Liver (tissue), 9 donors: ENCODE data around the gene IFNAR1. TPM values are rescaled to one million over a fixed set of nuclear protein-coding genes. Genes with fewer than 3 reads are reported as not detected.

ENCODE experiments used
- DNase-seq: peaks from one replicate; pipeline ENCODE4 v3.0.0-alpha.2; 2017; ENCODE audit warnings: low spot score
- H3K27ac ChIP-seq, 2 donors: one replicate each; pipeline ENCODE4 v1.7.0; 2013; ENCODE audit warnings: inconsistent platforms in 2 of 2, low read length in 2 of 2, control low read depth in 1 of 2, low read depth in 1 of 2, mild to moderate bottlenecking in 1 of 2
- H3K27me3 ChIP-seq, 4 donors: one replicate each; pipeline versions ENCODE4 v1.6.1 to v1.7.0; 2013; ENCODE audit warnings: low read length in 3 of 4, inconsistent platforms in 1 of 4, mild to moderate bottlenecking in 1 of 4, moderate library complexity in 1 of 4; ENCODE audit not compliant: control insufficient read depth in 4 of 4, insufficient read depth in 4 of 4
- H3K36me3 ChIP-seq, 4 donors: one replicate each; pipeline versions ENCODE4 v1.6.1 to v1.7.0; 2013; ENCODE audit warnings: low read length in 3 of 4, mild to moderate bottlenecking in 3 of 4, low read depth in 1 of 4, moderate library complexity in 1 of 4; ENCODE audit not compliant: control insufficient read depth in 4 of 4, insufficient read depth in 3 of 4
- H3K4me1 ChIP-seq, 4 donors: one replicate each; pipeline versions ENCODE4 v1.6.1 to v1.7.0; 2013; ENCODE audit warnings: low read length in 3 of 4, mild to moderate bottlenecking in 3 of 4, moderate library complexity in 1 of 4; ENCODE audit not compliant: control insufficient read depth in 4 of 4, insufficient read depth in 4 of 4
- H3K4me3 ChIP-seq, 3 donors: one replicate each; pipeline versions ENCODE4 v1.6.1 to v1.7.0; 2013; ENCODE audit warnings: low read length in 3 of 3, control low read depth in 1 of 3, low read depth in 1 of 3, mild to moderate bottlenecking in 1 of 3
- H3K9ac ChIP-seq, 2 donors: one replicate each; pipeline ENCODE4 v1.7.0; 2013; ENCODE audit warnings: low read length in 2 of 2, mild to moderate bottlenecking in 2 of 2, moderate library complexity in 2 of 2, control low read depth in 1 of 2, low read depth in 1 of 2
- H3K9me3 ChIP-seq, 4 donors: one replicate each; pipeline versions ENCODE4 v1.6.1 to v1.7.0; 2013; ENCODE audit warnings: low read length in 3 of 4; ENCODE audit not compliant: control insufficient read depth in 4 of 4
- ATF3 ChIP-seq: IDR thresholded peaks from 2 replicates; pipeline ENCODE4 v1.6.1; 2016; ENCODE audit warnings: antibody characterized with exemption
- EGR1 ChIP-seq, 2 donors: IDR thresholded peaks; 2 replicates each; pipeline ENCODE4 v1.6.1; 2016 to 2018; ENCODE audit warnings: antibody characterized with exemption in 2 of 2, low read depth in 2 of 2
- FOXA1 ChIP-seq: IDR thresholded peaks from 2 replicates; pipeline ENCODE4 v1.6.1; 2016; ENCODE audit warnings: antibody characterized with exemption
- GABPA ChIP-seq, 2 donors: IDR thresholded peaks in 1 of 2; conservative IDR thresholded peaks in 1 of 2; 2 replicates each; pipeline ENCODE4 v1.6.1; 2016; ENCODE audit warnings: antibody characterized with exemption in 2 of 2, mild to moderate bottlenecking in 1 of 2, moderate library complexity in 1 of 2
- HNF4A ChIP-seq, 2 donors: conservative IDR thresholded peaks; 2 replicates each; pipeline ENCODE4 v1.6.1; 2016; ENCODE audit warnings: antibody characterized with exemption in 2 of 2, mild to moderate bottlenecking in 2 of 2
- JUND ChIP-seq, 2 donors: IDR thresholded peaks; 2 replicates each; pipeline ENCODE4 v1.6.1; 2016; ENCODE audit warnings: antibody characterized with exemption in 2 of 2
- MAX ChIP-seq: IDR thresholded peaks from 2 replicates; pipeline ENCODE4 v1.6.1; 2016; ENCODE audit warnings: antibody characterized with exemption
- NR2F2 ChIP-seq: IDR thresholded peaks from 2 replicates; pipeline ENCODE4 v1.6.1; 2016; ENCODE audit warnings: antibody characterized with exemption
- REST ChIP-seq: IDR thresholded peaks from 2 replicates; pipeline ENCODE4 v1.6.1; 2016; ENCODE audit warnings: antibody characterized with exemption, mild to moderate bottlenecking
- RXRA ChIP-seq, 2 donors: IDR thresholded peaks; 2 replicates each; pipeline ENCODE4 v1.6.1; 2017 to 2018; ENCODE audit warnings: antibody characterized with exemption in 2 of 2, mild to moderate bottlenecking in 1 of 2
- SP1 ChIP-seq: IDR thresholded peaks from 2 replicates; pipeline ENCODE4 v1.6.1; 2018; ENCODE audit warnings: antibody characterized with exemption, mild to moderate bottlenecking
- TAF1 ChIP-seq: conservative IDR thresholded peaks from 2 replicates; pipeline ENCODE4 v1.6.1; 2016; ENCODE audit warnings: antibody characterized with exemption, mild to moderate bottlenecking
- YY1 ChIP-seq: IDR thresholded peaks from 2 replicates; pipeline ENCODE4 v1.6.1; 2016; ENCODE audit warnings: antibody characterized with exemption, mild to moderate bottlenecking
- WGBS: extraction: QIAGEN DNeasy Blood & Tissue Kit; methylation state at CpG from one replicate; pipeline ENCODE4 v1.1.7; 2013; 5-methylcytosine and 5-hydroxymethylcytosine counted together
- polyA plus RNA-seq, 2 donors: library from polyadenylated mRNA; stranded (reverse) in 1 of 2; unstranded in 1 of 2; fragments of 200-250 nt in 1 of 2; fragments of >200 nt in 1 of 2; fragmentation: Nextera tagmentation in 1 of 2; extraction: Ambion mirVana in 1 of 2; gene quantifications; one replicate each; pipeline versions ENCODE4 v1.2.1 to v1.2.3, GENCODE V29; 2013 to 2015
- total RNA-seq, 2 donors: library from RNA; depleted of rRNA; stranded (reverse); fragments of >200 nt; gene quantifications; one replicate each; pipeline ENCODE4 v1.2.3, GENCODE V29; 2014
- TF ChIP-seq, protein P1 (sequence below): fragments of 150-350 bp; IDR thresholded peaks from 2 replicates; pipeline ENCODE4 v1.5.1; 2017; ENCODE audit warnings: improper control_type of control experiment, low read depth, low read length; ENCODE audit not compliant: missing input control
- TF ChIP-seq, protein P2 (sequence below): IDR thresholded peaks from 2 replicates; pipeline ENCODE4 v1.6.1; 2016; ENCODE audit warnings: antibody characterized with exemption
- donor health status: healthy.
- donor health status: healthy.
- donor health status: healthy.
- donor health status: healthy.
- donor health status: healthy.

Gene IFNAR1
- total and polyA plus RNA-seq, 4 donors: 31.1 to 54.3 (median 46.2) TPM

- no peak for TF ChIP-seq REST
- TF ChIP-seq TAF1: no peak
- TF ChIP-seq EGR1 (IDR thresholded peaks at IDR 0.05; ENCODE audit: low read depth in 2 of 2): no peak
- TF ChIP-seq SP1: no peak
- no peak for TF ChIP-seq HNF4A (conservative IDR thresholded peaks at IDR 0.05)
- no peak for TF ChIP-seq GABPA (IDR thresholded peaks at IDR 0.05 in 1 of 2, conservative IDR thresholded peaks at IDR 0.05 in 1 of 2)
These were observed 32.4 kb downstream of the IFNAR1 start (continued) for GRCh38 chr21:33357177-33357576.

- Histone ChIP-seq H3K27ac (no peak overlapping the region), H3K36me3 (peaks cover 0 to 28% (median 14%) of the 10 kb centered on the region in 4 donors), H3K4me3 (no peak overlapping the region), H3K9me3 (no peaks in the 10 kb centered on the region), H3K9ac (no peak overlapping the region), H3K27me3 (no peaks in the 10 kb centered on the region), H3K4me1 (peaks cover 0 to 16% (median 11%) of the 10 kb centered on the region in 4 donors)
- 92% methylated on average over 4 of the region's 4 CpGs for WGBS
- no peak for DNase-seq
- TF ChIP-seq EGR1 (IDR thresholded peaks at IDR 0.05; ENCODE audit: low read depth in 2 of 2): no peak
- no peak for TF ChIP-seq SP1
- TF ChIP-seq, protein P1, sequence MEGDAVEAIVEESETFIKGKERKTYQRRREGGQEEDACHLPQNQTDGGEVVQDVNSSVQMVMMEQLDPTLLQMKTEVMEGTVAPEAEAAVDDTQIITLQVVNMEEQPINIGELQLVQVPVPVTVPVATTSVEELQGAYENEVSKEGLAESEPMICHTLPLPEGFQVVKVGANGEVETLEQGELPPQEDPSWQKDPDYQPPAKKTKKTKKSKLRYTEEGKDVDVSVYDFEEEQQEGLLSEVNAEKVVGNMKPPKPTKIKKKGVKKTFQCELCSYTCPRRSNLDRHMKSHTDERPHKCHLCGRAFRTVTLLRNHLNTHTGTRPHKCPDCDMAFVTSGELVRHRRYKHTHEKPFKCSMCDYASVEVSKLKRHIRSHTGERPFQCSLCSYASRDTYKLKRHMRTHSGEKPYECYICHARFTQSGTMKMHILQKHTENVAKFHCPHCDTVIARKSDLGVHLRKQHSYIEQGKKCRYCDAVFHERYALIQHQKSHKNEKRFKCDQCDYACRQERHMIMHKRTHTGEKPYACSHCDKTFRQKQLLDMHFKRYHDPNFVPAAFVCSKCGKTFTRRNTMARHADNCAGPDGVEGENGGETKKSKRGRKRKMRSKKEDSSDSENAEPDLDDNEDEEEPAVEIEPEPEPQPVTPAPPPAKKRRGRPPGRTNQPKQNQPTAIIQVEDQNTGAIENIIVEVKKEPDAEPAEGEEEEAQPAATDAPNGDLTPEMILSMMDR: no peak
- TF ChIP-seq ATF3: no peak
- no peak for TF ChIP-seq RXRA (IDR thresholded peaks at IDR 0.05)
- TF ChIP-seq TAF1: no peak
- no peak for TF ChIP-seq HNF4A (conservative IDR thresholded peaks at IDR 0.05)
- TF ChIP-seq GABPA (IDR thresholded peaks at IDR 0.05 in 1 of 2, conservative IDR thresholded peaks at IDR 0.05 in 1 of 2): no peak
- TF ChIP-seq NR2F2: no peak
- TF ChIP-seq, protein P2, sequence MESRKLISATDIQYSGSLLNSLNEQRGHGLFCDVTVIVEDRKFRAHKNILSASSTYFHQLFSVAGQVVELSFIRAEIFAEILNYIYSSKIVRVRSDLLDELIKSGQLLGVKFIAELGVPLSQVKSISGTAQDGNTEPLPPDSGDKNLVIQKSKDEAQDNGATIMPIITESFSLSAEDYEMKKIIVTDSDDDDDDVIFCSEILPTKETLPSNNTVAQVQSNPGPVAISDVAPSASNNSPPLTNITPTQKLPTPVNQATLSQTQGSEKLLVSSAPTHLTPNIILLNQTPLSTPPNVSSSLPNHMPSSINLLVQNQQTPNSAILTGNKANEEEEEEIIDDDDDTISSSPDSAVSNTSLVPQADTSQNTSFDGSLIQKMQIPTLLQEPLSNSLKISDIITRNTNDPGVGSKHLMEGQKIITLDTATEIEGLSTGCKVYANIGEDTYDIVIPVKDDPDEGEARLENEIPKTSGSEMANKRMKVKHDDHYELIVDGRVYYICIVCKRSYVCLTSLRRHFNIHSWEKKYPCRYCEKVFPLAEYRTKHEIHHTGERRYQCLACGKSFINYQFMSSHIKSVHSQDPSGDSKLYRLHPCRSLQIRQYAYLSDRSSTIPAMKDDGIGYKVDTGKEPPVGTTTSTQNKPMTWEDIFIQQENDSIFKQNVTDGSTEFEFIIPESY: no peak
- no peak for TF ChIP-seq REST
- TF ChIP-seq FOXA1: no peak
- no peak for TF ChIP-seq YY1
- TF ChIP-seq MAX: no peak
- no peak for TF ChIP-seq JUND (IDR thresholded peaks at IDR 0.05)
These were observed 34.7 kb downstream of the IFNAR1 start for GRCh38 chr21:33359446-33359845.
